HG03558 (cell line): ENCODE data around the gene NPIPA7.
"Not testable (repeated sequence)": the region's sequence is repeated elsewhere in the genome, so short reads cannot be mapped to it uniquely, and the experiment has no call there.

ENCODE experiments used
- ATAC-seq: cut with Tn5 transposase; IDR thresholded peaks from one replicate; pipeline ENCODE4 v1.9.1; 2021; ENCODE audit warnings: moderate number of reproducible peaks; ENCODE audit not compliant: unreplicated experiment; ENCODE audit errors: extremely low read depth

Gene NPIPA7

DNA sequence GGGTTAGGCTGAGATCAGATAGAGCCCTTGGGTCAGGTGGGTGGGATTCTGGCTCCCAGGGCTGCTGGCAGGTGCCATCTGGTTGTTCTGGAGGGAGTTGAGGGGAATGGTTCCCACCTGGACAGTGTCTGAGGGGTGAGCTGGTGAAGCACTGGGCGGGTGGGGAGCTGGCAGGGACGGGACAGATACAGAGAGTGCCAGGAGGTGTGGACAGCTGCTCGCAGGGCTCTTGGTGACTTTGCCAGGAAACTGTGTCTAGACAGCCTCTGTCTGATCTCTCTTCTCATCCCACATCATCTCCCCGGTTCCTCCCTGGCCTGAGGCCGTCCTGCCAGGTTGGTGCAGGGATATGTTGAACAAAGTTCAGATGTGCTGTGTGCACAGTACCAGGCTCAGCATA, 38.1 kb downstream of the NPIPA7 start:
- not testable (repeated sequence) for ATAC-seq

DNA sequence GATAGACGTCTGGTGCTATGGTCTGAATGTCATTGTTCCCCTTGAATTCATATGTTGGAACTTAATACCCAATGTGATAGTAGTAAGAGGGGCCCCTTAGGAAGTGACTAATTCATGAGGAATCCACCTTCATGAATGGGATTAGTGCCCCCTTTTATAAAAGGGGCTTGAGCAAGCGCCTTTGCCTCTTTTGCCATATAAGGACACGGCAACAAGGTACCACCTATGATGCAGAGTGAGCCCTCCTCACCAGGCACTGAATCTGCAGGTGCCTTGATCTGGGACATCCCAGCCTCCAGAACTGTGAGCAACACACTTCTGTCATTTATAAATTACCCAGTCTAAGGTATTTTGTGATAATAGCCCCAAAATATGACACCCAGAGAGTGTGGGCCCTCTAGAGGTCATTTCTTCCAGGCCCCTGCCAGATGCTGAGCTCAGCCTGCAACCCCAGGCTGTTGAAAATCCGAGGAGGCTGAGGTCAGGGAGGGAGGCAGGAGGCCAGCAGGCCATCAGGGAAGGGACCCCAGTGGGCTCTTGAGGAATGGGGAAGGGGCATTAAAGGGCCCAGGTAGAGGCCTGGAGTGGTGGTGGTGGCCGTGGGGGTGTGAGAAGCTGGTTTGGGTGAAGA, 39.1 kb downstream of the NPIPA7 start:
- ATAC-seq, result not testable (repeated sequence)

DNA sequence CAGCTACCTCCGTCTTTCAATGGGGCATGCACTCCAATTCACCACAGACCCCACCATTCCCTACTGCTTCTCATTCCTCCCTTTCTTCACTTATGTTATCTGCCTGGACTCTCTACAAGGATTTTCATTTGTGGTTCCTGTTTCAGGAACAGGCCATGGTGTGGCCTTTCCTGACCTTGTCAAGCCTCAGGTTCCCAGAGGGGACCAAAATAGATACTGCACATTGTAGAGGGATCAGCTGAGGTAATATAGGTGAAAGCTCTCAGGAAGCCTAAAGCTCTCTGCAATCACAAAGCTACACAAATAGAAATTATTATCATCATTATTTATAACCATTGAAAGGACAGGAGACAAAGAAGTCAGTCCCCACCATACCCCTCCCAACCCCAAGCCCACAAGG, 41.6 kb downstream of the NPIPA7 start:
- ATAC-seq, result not testable (repeated sequence)

DNA sequence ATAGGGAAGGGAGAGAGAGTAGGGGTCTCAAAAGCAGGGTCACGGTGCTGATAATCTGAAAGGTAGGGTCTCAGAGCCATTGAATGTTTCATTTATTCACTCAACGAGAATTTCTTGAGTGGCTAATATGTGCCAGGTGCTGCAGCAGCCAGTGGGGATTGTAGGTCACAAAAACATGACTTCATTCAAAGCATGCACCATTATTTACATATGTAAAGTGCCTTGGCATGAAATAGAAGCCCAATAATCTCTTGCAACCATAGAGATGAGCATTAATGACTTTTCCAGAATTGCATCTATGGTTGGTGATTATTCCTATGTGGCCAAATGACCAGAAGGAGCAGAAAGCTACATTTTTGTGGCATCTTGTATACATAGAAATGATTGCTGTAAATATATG, 46.2 kb downstream of the NPIPA7 start:
- ATAC-seq, result not testable (repeated sequence)

DNA sequence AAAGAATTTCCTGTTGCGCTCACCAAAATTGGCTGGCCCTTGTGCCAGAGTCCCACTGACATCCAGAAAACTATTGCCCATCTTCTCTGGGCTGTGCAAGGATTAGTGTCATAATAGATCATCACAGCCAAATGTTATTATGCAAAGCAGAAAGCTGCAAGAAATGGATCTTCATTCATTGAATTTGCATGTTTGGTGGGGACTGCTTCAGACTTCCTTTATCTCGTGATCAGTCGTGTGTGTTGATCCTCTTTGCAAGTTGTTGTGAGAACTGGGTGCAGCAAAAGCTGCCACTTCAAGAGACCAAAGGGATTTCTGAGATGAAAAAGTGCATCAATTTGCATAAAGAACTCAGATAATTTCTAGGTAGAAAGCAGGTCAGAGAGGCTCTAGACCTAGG, 52.2 kb downstream of the NPIPA7 start:
- ATAC-seq, result not testable (repeated sequence)

DNA sequence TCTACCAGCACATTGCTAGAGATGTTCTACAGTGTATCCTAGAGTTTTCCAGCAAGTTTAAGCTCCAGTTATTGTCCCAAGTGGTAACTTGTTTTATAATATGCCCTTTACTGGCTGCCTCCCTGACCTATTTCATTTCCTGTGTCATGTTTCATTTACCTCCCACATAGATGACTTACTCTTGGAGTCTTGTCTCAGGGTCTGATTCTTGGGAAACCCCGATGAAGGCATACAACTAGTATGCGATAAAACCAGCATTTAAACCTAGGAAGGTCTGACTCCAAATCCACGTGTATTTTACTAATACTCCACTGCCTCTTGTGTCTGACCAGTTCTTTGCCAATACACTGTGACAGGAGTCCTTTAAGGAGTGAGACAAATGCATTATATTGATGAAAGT, 55.8 kb downstream of the NPIPA7 start:
- not testable (repeated sequence) for ATAC-seq

DNA sequence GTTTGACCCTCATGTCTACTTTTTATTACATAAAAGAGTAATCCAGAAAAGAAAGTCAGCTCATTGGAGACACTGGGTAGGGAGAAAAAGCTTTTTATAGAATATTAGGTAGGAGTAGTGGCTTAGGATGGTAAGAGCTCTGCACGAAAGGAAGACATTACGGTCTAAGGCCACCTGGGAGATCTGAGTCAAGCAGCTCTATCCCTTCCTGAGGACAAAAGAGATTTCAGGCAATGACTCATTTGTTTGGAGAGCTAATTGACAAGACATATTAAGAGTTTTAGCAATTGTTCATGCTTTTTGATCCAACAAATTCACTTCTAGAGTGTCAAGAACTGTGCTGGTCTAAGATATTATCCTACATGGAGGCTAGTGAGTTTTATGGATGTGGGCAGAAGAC, 62.5 kb downstream of the NPIPA7 start:
- not testable (repeated sequence) for ATAC-seq
